Pulmonary artery endothelial cell (primary cell): ENCODE results near the gene PLXNA3. TPM values are rescaled to one million over a fixed set of nuclear protein-coding genes. Genes with fewer than 3 reads are reported as not detected.

ENCODE experiments used
- DNase-seq: peaks from one replicate; pipeline ENCODE4 v3.0.0-alpha.2; 2011; ENCODE audit warnings: low read depth, low spot score
- total RNA-seq: library from RNA; depleted of rRNA; stranded (reverse); fragments of >200 nt; gene quantifications from 2 replicates; pipeline ENCODE4 v1.2.3, GENCODE V29; 2014

PLXNA3 gene
- total RNA-seq, 1 donor from 2014 or later: 6.9 TPM

- no peak for DNase-seq
These were observed 1.1 kb downstream of the PLXNA3 start for GRCh38 chrX:154458954-154459778.

DNA sequence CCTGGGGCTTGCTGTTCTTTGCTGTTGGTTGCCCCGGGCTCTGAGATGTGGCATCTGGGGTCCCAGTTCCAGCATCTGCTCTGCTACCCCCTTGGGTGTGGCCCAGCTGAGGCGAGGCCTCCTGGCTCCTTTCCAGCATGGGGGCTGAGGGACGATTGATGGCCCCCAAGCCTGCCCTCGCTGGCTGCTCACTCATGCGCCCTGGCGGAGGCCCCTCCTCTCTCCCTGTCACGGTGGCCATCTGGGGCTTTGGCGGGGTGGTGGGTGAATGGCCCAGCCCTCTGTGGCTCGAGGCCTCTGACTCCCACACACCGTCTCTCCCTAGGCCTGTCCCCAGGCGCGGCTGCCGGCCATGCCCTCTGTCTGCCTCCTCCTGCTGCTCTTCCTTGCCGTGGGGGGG is 1.8 kb downstream of the PLXNA3 start:
- DNase-seq: no peak

GRCh38 chrX:154460326-154460725 is 2.2 kb downstream of the PLXNA3 start:
- no peak for DNase-seq

DNA sequence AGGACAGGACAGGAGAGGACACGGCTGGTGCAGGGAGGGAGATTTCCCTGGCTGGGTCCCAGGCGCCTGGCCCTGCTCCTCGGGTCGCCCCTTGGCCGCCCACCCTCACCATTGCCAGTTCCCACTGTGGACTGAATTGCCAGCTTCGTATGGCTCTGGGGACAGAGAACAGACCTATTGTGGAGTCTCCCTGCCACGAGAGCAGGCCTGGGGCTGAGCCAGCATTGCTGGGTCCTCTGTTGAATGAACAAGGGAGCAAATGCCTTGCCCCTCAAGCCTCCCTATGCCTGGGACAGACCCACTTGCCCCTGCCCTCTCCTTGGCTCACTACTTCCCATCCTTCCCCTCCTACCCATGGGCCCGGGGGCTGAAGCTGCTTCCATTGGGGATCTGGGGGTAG is 4.3 kb downstream of the PLXNA3 start:
- DNase-seq: no peak

GRCh38 chrX:154463611-154464220 is 5.6 kb downstream of the PLXNA3 start:
- no peak for DNase-seq

DNA sequence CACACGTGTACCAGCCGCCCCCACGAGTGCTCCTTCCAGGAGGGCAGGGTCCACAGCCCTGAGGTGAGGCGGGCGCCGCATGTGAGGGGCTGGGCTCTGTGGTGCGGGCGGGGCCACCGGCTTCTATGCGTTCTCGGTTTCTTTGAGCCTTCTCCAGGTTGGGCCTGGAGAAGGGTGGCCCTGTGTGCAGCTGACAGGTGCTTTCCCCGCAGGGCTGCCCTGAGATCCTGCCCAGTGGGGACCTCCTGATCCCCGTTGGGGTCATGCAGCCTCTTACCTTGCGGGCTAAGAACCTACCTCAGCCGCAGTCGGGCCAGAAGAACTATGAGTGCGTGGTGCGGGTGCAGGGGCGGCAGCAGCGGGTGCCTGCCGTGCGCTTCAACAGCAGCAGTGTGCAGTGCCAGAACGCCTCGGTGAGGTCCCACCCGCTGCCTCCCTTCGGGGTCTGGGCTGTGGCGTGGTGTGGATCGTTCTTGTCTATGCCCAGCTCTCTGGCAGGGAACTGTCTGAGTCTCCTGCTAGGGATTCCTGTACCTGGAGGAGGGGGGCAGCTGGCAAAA is 6.8 kb downstream of the PLXNA3 start:
- DNase-seq: no peak

DNA sequence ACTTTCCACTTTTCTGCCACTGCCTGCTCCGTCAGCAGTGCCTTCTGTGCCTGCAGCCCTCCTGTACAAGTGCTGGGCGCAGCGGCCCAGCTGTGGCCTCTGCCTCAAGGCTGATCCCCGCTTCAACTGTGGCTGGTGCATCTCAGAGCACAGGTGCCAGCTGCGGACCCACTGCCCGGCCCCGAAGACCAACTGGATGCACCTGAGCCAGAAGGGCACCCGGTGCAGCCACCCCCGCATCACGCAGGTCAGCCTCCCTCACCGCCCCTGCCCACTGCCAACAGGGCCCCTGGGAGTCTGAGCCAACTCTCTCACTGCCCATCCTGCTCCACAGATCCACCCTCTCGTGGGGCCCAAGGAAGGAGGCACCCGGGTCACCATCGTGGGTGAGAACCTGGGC is 7.5 kb downstream of the PLXNA3 start:
- DNase-seq: no peak

- DNase-seq: no peak
These were observed 8.0 kb downstream of the PLXNA3 start for GRCh38 chrX:154466036-154466435.

- no peak for DNase-seq
These were observed 8.8 kb downstream of the PLXNA3 start for GRCh38 chrX:154466907-154467306.

- no peak for DNase-seq
These were observed 9.5 kb downstream of the PLXNA3 start for GRCh38 chrX:154467556-154467955.

DNA sequence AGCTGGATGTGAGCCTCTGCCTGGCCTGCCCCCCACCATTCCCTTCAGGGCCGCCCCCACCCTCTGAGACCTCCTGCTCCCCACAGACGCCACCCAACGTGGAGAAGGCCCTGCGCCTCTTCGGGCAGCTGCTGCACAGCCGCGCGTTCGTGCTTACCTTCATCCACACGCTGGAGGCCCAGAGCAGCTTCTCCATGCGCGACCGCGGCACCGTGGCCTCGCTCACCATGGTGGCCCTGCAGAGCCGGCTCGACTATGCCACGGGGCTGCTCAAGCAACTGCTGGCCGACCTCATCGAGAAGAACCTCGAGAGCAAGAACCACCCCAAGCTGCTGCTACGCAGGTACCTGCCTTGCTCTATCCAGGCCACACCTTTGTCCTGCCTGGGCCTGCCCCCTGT is 10.1 kb downstream of the PLXNA3 start:
- no peak for DNase-seq

- DNase-seq: no peak
These were observed 11.0 kb downstream of the PLXNA3 start for GRCh38 chrX:154469114-154469513.

GRCh38 chrX:154469880-154470279 is 11.8 kb downstream of the PLXNA3 start:
- DNase-seq: no peak

DNA sequence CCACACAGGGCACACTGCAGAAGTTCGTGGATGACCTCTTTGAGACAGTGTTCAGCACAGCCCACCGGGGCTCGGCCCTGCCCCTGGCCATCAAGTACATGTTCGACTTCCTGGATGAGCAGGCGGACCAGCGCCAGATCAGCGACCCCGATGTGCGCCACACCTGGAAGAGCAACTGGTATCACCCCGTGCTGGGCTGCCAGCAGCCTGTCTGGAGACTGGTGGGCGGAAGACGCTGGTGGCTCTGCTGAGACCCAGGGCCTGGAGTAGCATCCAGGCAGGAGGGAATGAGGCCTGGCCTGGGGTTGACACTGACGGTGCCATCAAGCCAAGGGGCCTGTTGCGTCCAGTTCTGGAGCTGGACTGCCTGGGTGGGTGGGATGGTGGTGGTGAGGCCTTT is 12.4 kb downstream of the PLXNA3 start:
- DNase-seq: no peak

GRCh38 chrX:154470914-154471568 is 13.0 kb downstream of the PLXNA3 start:
- DNase-seq: no peak

DNA sequence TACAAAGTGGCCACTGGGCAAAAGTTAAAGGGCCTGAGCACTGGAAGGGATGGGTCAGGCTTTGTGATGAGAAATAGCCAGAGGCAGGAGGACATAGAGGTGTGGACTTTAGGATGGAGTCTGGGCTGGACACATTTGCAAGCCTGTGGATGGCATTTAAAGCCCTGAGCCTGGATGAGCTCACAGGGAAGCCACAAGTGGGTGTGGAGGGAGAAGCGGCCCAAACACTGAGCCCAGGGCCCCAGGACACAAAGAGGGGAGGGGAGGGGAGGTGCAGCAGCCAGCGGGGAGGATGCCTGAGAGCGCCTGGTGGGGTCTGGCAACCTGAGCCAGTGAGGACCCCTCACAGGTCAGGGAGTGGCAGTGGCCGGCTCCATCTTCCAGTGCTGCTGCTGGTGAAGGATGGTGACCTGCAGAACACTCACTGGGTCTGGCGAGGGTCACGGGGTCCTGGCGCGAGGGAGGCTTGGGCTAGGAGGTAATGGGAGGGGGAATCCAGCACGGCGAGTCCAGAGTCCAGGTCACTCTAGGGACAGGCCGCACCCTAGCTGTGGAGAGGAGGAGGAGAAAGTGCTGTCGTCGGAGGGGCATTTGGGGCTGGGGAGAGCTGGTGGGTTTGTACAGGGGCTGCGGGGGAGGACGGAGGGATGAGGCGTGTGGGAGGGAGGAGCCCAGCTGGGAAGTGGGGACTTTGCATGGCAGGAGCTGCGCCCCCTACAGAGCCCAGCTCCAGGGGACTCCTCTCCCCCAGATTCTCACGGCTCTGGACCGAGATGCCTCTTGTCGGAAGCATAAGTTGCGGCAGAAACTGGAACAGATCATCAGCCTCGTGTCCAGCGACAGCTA is 14.0 kb downstream of the PLXNA3 start:
- no peak for DNase-seq

DNA sequence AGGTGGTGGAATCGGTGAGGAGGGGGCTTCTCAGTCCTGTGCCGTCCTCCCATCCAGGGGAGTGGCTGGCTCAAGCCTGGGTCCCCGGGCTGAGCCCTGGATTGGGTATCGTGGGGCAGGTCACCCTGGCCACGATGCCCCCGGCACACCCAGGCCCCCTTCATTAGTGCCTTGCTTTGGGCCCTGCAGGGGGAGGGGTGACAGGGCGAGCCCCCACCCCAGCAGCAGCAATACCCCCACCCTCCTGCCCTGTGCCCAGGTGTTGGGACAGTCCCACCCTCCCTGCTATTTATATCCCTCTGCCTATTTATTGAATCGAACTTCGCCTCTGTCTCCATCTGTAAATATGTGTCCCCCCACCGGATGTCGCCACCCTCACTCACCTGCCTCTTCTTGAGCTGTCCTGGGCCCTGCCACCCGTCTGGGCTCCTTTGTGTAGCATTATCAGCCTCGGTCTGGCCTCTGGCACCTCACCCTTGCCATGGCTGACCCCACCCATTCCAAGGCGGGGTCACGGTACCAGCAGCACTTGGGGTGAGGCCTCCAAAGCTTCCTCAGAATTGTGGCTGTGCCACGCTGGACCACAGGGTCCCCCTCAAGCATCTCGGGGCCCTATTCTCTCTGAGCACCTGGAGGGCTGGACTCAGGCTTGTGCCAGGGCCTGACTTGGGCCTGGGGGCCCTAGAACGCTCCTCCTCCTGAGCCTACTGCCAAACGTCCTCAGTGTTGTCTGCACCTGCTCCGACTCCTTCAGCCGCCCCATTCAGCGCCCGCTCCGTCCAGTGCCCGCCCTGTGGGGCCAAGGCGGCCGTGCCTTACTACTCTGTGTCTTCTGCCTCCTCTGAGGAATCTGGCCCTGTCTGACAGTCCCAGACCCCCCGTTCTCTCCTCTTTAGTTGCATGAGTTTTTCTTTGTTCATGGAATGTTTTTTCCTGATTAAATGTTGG is 14.9 kb downstream of the PLXNA3 start:
- no peak for DNase-seq

- DNase-seq: no peak
These were observed 15.6 kb downstream of the PLXNA3 start for GRCh38 chrX:154473683-154474082.

DNA sequence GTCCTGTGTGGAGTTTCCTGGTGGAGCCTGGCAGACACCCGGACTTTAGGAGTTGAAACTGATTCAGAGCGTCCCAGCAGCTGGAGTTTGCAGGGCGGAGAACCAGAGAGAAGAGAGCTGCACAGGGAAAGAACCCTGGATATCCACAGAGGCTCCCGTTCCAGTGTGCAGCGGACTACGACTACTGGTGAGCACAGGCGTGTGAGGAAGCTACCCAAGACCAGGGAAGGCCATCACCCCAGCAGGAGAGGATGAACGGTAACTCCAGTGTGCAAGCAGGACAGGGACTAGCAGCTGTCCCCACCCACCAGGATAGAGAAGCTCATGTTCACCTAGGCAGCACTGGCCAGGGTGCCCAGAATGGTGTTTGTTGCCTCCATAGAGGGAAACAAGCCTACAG is 18.7 kb downstream of the PLXNA3 start:
- DNase-seq: no peak

DNA sequence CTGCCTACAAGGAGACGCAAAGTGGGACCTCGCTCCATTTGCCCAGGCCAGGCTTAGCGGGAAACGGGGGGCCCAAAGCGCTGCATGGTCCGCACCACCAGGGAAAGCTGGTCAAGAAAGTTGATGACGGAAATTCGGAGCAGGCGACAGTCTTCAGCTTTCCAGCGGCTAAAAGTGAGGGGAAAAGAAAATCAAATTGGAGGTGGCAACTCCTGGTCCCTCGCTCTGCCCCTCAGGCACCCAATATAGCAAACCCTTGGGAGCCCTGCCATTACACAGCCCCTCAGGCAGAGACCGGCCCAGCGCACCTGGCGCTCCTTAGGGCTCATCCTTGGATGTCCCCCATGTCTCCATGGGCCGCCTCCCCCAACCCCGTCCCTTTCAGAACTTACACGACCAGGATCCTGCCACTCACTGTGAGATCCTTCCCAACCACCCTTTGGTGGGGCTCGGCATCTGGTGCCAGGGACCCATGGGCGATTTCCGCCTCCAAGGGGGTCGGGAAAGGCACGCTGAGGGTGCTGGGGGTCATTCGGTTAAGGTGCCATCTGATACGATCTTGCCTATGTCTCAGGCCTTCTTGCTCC is 19.9 kb downstream of the PLXNA3 start:
- DNase-seq: no peak
